Ishikawa (cell line): ENCODE measurements around the gene FAM135A.

ENCODE experiments used
- EGR1 ChIP-seq: IDR thresholded peaks from 2 replicates; pipeline ENCODE4 v1.6.1; 2012
- TF ChIP-seq, protein P1 (sequence below): IDR thresholded peaks from 2 replicates; pipeline ENCODE4 v1.6.1; 2012

DNA sequence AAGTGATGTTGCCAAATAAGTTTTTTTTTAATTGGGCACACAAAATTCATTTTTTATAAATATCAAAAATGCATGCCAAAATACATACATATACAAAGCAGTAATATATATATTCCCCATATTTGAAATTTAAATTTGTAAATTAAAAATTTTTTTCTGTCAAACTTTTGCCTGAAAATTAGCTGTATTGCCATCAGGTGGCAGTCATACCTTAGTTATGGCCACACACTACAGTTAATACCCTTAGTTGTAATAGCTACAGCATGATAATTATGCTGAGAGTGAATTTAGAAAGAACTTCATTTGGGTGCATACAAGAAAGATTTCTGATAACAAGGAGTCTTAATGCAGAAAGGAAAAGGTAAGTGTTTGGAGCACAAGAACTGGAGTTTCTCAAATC lies 107.3 kb downstream of the FAM135A start:
- no peak for TF ChIP-seq EGR1
- TF ChIP-seq, protein P1, sequence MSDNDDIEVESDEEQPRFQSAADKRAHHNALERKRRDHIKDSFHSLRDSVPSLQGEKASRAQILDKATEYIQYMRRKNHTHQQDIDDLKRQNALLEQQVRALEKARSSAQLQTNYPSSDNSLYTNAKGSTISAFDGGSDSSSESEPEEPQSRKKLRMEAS, result no peak
